Hypothalamus (tissue), 51 donors: ENCODE measurements around the gene RHCG.

Source experiments
- DNase-seq, 51 donors: peaks; one replicate each; lab custom pipeline; 2025; lab: John Stamatoyannopoulos, UW

RHCG gene

GRCh38 chr15:89504166-89504565 is 7.8 kb upstream of the RHCG start:
- no peak for DNase-seq

GRCh38 chr15:89502867-89503595 is 6.6 kb upstream of the RHCG start:
- no peak for DNase-seq

GRCh38 chr15:89501646-89502045 is 5.3 kb upstream of the RHCG start:
- DNase-seq = no peak

GRCh38 chr15:89500397-89501270 is 4.3 kb upstream of the RHCG start:
- no peak for DNase-seq

GRCh38 chr15:89499156-89499555 is 2.8 kb upstream of the RHCG start:
- no peak for DNase-seq

GRCh38 chr15:89498574-89498906 is 2.2 kb upstream of the RHCG start:
- DNase-seq = no peak

- no peak for DNase-seq
These were observed 848 bp upstream of the RHCG start for GRCh38 chr15:89497231-89497630.

GRCh38 chr15:89495638-89496145 is 691 bp downstream of the RHCG start:
- DNase-seq = no peak

- no peak for DNase-seq
These were observed 1.3 kb downstream of the RHCG start for GRCh38 chr15:89494941-89495637.

- DNase-seq = no peak
These were observed 2.4 kb downstream of the RHCG start for GRCh38 chr15:89494031-89494430.

GRCh38 chr15:89492934-89493631 is 3.3 kb downstream of the RHCG start:
- no peak for DNase-seq

- DNase-seq = no peak
These were observed 4.2 kb downstream of the RHCG start for GRCh38 chr15:89492111-89492641.

GRCh38 chr15:89490814-89491315 is 5.5 kb downstream of the RHCG start:
- peak in 1 of 51 donors; percentile 75 for DNase-seq

GRCh38 chr15:89490081-89490813 is 6.1 kb downstream of the RHCG start:
- DNase-seq = peak in 1 of 51 donors; percentile 75

- no peak for DNase-seq
These were observed 7.0 kb downstream of the RHCG start for GRCh38 chr15:89489376-89489775.

GRCh38 chr15:89487791-89488190 is 8.6 kb downstream of the RHCG start:
- DNase-seq = no peak

GRCh38 chr15:89486726-89487050 is 9.7 kb downstream of the RHCG start:
- DNase-seq = no peak

GRCh38 chr15:89483079-89483478 is 13.3 kb downstream of the RHCG start:
- DNase-seq = no peak

- no peak for DNase-seq
These were observed 14.2 kb downstream of the RHCG start for GRCh38 chr15:89482139-89482538.

- no peak for DNase-seq
These were observed 15.9 kb downstream of the RHCG start for GRCh38 chr15:89480505-89480904.
